Activated CD4-positive, alpha-beta T cell treated with anti-CD3 and anti-CD28 coated beads, Interleukin-2, Interleukin-4, amounts not matched to agents 100 ng/mL and 50 ng/mL, durations not matched to agents 16 hours and 8 hours (primary cell): ENCODE data around the gene CUX1.
"Not testable (repeated sequence)": the region's sequence is repeated elsewhere in the genome, so short reads cannot be mapped to it uniquely, and the experiment has no call there.

Source experiments
- DNase-seq: peaks from one replicate; pipeline ENCODE4 v3.0.0-alpha.2; 2020; ENCODE audit warnings: low spot score

CUX1 gene

DNA sequence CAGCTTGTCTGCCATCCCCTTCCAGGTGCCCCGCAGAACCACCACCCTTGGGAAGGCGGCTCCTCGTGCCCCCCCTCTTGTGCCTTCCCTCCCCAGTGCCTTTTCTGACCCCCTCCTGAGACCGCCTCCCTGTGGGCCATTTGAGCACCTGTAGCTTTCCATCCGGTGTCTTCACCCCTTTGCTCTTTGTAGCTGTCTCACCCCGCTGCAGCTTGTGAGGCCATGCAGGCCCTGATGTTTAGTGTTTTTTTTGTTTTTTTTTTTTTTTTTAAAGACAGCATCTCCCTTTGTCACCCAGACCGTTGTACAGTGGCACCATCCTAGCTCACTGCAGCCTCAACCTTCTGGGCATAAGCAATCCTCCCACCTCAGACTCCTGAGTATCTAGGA, 52.5 kb downstream of the CUX1 start:
- no peak for DNase-seq

DNA sequence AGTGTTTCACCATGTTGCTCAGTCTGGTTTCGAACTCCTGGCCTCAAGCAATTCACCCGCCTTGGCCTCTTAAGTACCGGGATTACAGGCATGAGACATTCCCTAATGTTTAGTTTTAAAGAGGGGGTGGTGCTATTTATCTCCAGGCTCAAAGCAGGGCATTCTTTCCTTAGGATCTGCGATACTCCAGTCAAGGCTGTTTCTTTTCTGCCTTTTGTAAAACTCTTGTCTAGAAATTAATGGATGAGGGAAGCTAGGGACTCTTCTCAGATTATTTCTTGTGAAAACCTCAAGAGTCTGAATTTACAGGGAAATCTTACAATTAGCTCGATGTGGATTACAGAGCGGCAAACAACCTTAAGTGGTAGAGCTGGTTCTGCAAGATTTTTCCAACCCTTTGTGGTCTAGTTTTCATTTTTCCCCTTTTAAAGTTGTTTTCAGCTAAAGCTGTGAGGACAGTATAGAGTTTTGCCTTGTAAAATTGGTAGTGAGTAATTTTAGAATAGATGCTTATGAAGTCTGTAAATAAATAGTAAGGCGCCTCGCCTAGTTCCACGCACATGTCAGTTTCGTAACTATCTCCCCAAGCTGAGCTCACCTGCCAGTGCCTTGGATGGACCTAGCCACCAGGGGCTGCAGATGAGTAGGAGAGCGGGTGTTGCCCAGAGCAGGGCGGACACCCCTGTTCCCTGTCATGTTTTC, 53.1 kb downstream of the CUX1 start:
- no peak for DNase-seq

GRCh38 chr7:101871351-101871750, 53.9 kb downstream of the CUX1 start:
- DNase-seq, result no peak

DNA sequence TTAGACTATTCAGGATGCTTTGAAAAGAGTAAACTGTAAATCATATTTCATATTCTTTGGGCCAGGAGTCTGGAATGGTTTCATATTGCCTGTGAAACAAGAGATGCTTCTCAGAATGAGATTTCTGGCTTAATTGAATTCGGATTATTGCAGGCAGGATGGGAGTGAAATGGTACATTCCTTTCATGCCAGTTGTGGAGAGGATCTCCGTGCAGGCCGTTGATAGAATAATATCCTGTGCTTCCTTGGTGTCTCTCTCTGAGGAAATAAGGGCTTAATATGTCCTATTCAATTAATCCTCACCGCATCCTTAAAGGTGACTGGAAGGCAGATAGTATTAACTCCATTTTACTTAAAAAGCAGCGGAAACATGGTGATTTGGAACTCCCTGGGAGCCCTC, 56.6 kb downstream of the CUX1 start:
- DNase-seq, result no peak

- DNase-seq, result no peak
Measured at GRCh38 chr7:101875283-101875846, 57.9 kb downstream of the CUX1 start.

DNA sequence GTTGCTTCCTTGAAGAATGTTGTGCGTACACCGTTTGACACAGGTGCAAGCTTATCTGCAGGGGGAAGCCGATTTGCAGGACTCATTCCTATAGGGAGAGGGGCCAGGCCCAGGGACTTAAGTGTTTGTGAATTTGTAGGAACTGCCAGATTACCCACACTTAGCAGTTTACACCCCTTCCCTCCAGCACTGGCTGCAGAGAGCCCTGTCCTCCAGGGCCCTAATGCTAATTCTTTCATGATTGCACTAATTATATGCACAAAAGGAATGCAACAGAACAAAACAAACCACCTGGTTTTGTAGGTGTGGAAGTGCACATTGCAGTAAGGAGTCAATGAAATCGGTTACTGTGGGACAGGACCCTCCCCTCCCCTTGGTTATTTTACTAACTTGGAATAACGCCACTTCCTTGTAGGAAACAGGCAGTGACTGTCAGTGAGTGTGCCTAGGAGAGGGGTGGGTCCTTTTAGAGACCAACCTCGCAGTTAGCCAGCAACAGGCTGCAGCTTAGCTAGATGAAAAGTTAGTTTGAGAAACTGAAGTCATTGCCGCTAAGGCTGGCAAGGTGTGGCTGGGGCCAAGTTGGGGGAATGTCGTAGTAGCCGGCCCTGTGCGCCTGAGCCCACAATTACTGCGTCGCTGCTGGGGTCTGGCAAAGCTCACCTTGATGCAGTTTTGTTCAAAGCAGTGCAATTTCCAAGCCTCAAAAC, 60.6 kb downstream of the CUX1 start:
- no peak for DNase-seq

GRCh38 chr7:101878938-101879337, 61.5 kb downstream of the CUX1 start:
- DNase-seq, result no peak

DNA sequence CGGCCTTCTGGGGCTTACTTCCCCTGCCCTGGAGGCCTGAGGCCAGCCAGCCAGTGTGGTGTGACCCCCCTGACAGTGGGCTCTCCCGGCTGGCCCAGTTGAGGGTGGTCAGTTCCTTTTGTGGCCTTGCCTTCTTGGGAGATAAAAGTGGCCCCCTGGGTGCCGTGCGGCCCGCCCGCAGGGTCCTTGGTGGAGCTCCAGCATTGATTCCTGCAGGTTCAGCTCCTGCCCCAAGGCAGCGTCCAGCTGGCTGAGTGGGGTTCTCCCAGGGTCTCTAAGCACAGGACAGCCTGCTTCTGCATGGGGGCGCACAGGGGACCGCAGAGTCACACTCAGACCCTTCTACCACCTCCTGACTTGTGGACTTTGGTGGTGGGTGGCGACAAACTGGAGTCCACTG, 62.1 kb downstream of the CUX1 start:
- DNase-seq, result no peak

DNA sequence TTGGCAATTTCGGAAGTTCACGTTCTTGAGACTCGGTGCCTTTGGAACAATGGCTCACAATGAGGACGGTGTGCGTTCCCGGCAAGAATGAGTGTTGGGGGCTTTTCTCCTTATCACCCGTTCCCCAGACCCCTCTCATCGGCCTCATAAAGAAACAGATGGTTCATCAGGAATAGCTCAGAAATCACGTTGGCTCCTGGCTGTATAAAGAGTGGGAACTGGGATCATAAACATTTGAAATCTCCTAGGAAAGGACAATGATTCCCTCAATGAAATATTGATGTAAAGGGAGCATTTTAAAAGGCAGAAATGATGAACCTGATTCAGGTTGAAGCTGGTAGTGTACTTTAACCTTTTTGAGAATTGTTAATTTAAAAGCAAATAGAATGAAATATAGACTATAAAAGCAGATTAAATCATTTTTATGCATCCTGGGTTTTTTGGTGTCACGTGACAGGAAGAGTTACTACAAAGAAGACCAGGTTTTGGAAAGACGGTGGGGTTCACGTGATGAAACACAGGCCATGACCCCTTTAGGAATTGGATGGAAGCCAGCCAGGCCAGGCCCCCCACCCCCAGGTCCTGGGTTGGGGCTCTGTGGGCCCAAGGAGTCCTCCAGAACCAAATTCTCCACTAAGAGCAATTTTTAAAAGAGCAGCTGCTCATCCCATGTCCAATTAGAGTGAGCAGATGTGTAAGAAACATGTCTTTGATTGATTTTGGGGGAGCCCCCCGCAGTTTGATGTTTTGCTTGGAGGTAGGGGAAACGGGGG, 63.0 kb downstream of the CUX1 start:
- no peak for DNase-seq

DNA sequence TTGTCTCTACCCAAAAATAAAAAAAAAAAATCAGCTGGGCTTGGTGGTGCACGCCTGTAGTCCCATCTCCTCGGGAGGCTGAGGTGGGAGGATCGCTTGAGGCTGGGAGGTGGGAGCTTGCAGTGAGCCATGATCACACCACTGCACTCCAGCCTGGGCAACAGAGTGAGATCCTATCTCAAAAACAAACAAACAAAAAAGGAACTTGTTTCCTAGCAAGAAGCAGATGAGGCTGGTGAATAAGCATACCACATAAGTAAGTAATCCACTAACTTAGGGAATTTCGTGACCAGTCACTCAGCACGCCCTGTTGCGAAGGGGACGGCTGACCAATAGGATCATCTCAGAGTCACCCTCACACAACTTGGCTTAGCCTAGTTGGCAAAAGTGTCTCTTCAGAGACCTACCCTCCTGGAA, 64.6 kb downstream of the CUX1 start:
- no peak for DNase-seq

DNA sequence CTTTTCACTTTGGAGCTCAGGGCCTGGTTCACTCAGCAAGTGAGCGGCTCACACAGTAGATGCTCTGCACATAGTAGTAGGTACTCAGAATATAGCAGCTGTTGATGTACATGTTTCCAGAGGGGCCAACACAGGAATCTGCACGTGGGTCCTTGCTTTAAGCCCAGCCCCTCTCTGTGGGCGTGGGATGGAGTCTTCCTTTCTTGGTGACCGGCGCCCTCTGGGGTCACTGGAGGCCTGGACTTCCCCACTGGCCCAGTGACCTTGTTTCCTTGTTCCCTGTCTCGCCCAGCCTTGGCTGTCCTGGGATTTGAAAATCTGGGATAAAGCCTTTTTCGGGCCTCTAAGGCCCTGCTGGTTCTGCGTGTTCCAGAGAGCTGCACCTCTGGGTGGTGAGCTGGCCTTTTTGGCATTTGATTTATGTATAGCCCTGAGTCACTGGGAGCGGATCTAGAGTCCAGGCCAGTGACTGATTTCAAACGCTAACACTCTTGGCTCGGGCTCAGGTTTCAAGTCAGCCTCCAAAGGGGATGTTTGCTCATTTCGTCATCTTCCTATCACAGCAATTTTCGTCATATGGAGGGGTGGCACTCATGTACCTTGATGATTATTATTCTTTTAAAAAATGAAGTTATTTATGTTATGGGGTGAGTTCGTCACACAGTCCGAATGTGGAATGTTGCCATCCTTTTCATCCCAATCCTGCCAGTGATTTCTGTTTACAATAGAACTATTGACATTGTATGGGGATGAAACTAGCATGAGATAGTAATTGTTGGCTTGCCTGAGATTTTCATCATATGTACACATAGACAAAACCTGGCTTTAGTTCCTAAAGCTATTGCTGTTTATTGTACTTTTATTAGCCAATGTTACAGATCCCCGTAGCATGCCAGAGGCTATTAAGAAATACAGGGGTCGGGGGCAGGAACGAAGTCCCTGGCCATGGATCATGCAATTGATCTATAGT, 65.5 kb downstream of the CUX1 start:
- no peak for DNase-seq

- no peak for DNase-seq
Measured at GRCh38 chr7:101884671-101885596, 67.5 kb downstream of the CUX1 start.

GRCh38 chr7:101885597-101885955, 68.2 kb downstream of the CUX1 start:
- no peak for DNase-seq

DNA sequence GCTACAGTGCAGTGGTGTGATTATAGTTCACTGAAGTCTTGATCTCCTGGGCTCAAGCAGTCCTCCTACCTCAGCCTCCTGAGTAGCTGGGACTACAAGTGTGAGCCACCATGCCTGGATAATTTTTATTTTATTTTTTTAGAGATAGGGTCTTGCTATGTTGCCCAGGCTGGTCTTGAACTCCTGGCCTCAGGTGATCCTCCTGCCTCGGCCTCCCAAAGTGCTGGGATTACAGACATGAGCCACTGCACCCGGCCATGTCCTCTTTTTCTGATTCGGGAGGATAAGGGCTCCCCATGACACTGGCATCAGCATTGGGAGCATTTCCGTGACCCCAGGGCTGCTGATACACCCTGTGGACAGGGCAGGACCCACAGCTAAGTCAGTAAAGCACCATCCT, 69.9 kb downstream of the CUX1 start:
- DNase-seq, result not testable (repeated sequence)

- DNase-seq, result not testable (repeated sequence)
Measured at GRCh38 chr7:101888564-101888963, 71.1 kb downstream of the CUX1 start.

DNA sequence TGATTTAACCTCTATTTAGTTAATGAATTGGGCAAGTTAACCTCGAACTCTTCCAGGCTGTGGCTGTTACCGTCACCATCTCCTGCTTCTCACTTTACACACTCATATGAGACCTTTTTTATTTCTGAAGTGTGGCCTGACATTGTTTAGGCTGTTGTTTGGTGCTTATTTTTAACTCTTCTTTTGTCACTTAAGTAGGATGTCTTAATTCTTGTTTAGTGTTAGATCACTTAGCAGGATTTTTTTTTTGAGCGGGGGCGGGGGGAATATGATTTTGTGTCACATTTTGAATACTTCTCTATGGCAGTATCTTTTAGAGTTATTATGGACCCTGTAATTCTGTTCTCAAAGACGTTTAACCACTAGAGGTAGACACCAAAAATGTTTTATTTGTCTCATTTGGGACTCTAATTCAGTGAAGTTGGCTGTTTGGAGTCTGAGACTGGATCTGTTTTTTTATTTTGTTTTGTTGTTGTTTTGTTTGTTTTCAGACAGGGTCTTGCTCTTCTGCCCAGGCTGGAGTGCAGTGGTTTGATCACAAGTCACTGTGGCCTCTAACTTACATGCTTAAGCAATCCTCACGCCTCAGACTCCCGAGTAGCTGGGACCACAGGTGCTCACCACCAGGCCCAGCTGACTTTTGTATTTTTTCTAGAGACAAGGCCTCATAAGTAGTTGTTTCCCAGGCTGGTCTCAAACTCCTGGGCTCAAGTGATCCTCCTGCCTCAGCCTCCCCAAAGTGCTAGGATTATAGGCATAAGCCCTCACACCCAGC, 73.5 kb downstream of the CUX1 start:
- DNase-seq, result no peak

GRCh38 chr7:101891936-101892640, 74.7 kb downstream of the CUX1 start:
- DNase-seq, result no peak

- DNase-seq, result no peak
Measured at GRCh38 chr7:101893341-101894082, 76.1 kb downstream of the CUX1 start.
